ENCODE results near the gene ETNK2. TPM values are rescaled to one million over a fixed set of nuclear protein-coding genes. Genes with fewer than 3 reads are reported as not detected.

Gene ETNK2
- total and polyA plus RNA-seq, 2 donors from 2014 or later = 33.3 to 166 TPM

DNA sequence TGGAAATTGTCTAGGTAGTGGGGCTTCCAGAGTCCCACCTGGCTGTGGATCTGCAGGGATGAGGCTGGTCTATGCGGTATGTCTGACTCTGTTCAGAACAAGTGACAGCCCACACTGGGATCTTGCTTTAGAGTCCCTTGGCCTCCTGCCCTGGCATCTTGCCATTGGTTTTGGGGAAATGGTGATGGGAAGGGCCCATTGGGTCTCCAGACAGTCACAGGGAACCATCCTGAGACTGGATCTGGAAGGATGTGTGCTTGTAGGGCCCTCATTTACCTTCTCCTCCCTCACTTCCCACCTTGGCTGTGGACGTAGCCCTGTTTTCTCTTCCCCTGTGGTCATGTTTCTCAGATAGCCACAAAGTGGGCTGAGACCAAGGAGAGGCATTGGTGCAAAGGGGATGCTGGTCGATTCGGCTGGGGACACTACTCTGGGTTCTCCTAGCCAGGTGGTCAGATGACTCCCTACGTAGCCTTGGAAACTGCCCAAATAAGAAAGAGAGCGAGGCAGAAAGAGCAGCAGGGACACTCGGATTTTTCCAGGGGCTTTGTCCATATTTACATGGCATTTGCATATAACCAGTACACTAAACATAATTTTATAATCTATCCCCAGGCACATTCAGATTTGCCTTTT is 63.8 kb downstream of the ETNK2 start:
- intact Hi-C loops (cut with DNase I) = no loop called here
- Histone ChIP-seq H3K27me3 (ENCODE audit: control insufficient read depth, insufficient read depth, low read length) (no peaks in the 10 kb centered on the region), H3K9me3 (ENCODE audit: control insufficient read depth in 2 of 3, insufficient read depth in 1 of 3, low read length in 3 of 3) (no peaks in the 10 kb centered on the region), H3K9ac (ENCODE audit: low read length in 3 of 3) (peak overlapping the region in 1 of 3 donors; percentile 78), H3K36me3 (ENCODE audit: control insufficient read depth in 2 of 3, insufficient read depth in 3 of 3, low read length in 3 of 3) (no peaks in the 10 kb centered on the region), H3K4me3 (ENCODE audit: low read length in 3 of 3) (peak overlapping the region in 2 of 3 donors; percentile 20 to 27), H3K27ac (ENCODE audit: low read depth in 2 of 2, low read length in 2 of 2) (peak overlapping the region; percentile 38 to 71), H3K4me1 (ENCODE audit: control insufficient read depth in 2 of 3, insufficient read depth in 2 of 3, low read depth in 1 of 3, low read length in 3 of 3) (peaks cover 8 to 75% (median 72%) of the 10 kb centered on the region in 3 donors)
- FAIRE-seq (no peak), DNase-seq (no peak)
- TF ChIP-seq, protein P1, sequence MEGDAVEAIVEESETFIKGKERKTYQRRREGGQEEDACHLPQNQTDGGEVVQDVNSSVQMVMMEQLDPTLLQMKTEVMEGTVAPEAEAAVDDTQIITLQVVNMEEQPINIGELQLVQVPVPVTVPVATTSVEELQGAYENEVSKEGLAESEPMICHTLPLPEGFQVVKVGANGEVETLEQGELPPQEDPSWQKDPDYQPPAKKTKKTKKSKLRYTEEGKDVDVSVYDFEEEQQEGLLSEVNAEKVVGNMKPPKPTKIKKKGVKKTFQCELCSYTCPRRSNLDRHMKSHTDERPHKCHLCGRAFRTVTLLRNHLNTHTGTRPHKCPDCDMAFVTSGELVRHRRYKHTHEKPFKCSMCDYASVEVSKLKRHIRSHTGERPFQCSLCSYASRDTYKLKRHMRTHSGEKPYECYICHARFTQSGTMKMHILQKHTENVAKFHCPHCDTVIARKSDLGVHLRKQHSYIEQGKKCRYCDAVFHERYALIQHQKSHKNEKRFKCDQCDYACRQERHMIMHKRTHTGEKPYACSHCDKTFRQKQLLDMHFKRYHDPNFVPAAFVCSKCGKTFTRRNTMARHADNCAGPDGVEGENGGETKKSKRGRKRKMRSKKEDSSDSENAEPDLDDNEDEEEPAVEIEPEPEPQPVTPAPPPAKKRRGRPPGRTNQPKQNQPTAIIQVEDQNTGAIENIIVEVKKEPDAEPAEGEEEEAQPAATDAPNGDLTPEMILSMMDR (IDR thresholded peaks at IDR 0.05; ENCODE audit: borderline replicate concordance, extremely low read depth, insufficient read depth) = no peak

DNA sequence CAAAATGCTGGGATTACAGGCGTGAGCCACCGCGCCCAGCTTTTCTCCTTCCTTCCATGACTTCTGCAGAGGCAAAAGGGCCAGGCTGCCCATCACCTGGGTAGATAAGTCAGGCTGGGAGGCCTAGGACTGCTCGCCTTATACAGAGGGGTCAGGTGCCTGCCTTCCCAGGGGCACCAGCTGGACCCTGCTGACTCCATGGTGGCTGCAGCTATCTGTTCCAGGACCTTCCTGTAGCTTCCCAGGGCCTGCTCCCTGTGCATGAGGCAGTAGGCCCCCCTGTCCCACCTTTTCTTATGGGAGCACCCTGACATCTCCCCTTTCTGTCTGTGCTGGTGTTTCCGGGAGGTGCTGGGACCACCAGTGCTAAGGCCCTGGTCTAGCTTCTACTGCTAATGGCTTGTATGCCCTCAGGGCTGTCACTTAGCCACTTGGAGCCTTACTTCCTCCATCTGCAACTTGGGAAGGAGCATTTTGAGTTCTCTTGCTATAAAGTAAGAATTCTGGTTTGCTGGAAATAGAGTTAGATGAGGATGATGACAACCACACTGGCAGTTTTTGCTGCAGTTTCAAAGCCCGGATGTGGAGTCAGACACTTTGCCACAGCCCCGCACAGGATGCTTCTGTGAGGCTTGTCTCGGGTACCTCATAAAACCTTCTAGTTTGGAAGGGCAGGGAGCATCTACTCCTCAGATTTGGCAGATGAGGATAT is 64.5 kb downstream of the ETNK2 start:
- Histone ChIP-seq H3K4me1 (ENCODE audit: control insufficient read depth in 2 of 3, insufficient read depth in 2 of 3, low read depth in 1 of 3, low read length in 3 of 3) (peaks cover 8 to 75% (median 72%) of the 10 kb centered on the region in 3 donors), H3K9ac (ENCODE audit: low read length in 3 of 3) (peak overlapping the region in 1 of 3 donors; percentile 78), H3K9me3 (ENCODE audit: control insufficient read depth in 2 of 3, insufficient read depth in 1 of 3, low read length in 3 of 3) (no peaks in the 10 kb centered on the region), H3K27me3 (ENCODE audit: control insufficient read depth, insufficient read depth, low read length) (no peaks in the 10 kb centered on the region), H3K4me3 (ENCODE audit: low read length in 3 of 3) (peak overlapping the region in 1 of 3 donors; percentile 27), H3K36me3 (ENCODE audit: control insufficient read depth in 2 of 3, insufficient read depth in 3 of 3, low read length in 3 of 3) (no peaks in the 10 kb centered on the region), H3K27ac (ENCODE audit: low read depth in 2 of 2, low read length in 2 of 2) (peak overlapping the region; percentile 38 to 71)
- TF ChIP-seq, protein P1 (IDR thresholded peaks at IDR 0.05; ENCODE audit: borderline replicate concordance, extremely low read depth, insufficient read depth) = no peak
- FAIRE-seq (no peak), DNase-seq (no peak)
- intact Hi-C loops (cut with DNase I) = no loop called here

DNA sequence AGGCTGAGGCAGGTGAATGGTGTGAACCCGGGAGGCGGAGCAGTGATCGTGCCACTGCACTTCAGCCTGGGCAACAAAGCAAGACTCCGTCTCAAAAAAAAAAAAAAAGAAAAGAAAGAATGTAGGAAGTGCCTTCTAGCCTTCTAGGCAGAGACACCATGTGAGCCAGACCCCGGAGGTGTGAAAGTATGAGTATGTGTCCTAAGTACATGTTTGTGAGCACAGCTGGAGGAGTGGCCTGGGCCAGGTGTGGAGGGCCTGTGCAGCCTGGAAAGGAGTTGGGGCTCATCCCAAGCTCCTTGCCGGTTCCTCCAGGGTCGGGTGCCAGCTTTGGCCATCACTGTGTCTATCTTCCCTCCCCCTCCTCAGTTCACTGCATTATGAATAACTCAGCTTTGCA is 66.0 kb downstream of the ETNK2 start:
- Histone ChIP-seq H3K36me3 (ENCODE audit: control insufficient read depth in 2 of 3, insufficient read depth in 3 of 3, low read length in 3 of 3) (no peaks in the 10 kb centered on the region), H3K27me3 (ENCODE audit: control insufficient read depth, insufficient read depth, low read length) (no peaks in the 10 kb centered on the region), H3K27ac (ENCODE audit: low read depth in 2 of 2, low read length in 2 of 2) (peak overlapping the region in 1 of 2 donors; percentile 16), H3K4me1 (ENCODE audit: control insufficient read depth in 2 of 3, insufficient read depth in 2 of 3, low read depth in 1 of 3, low read length in 3 of 3) (peaks cover 8 to 75% (median 71%) of the 10 kb centered on the region in 3 donors), H3K4me3 (ENCODE audit: low read length in 3 of 3) (no peak overlapping the region), H3K9ac (ENCODE audit: low read length in 3 of 3) (no peak overlapping the region), H3K9me3 (ENCODE audit: control insufficient read depth in 2 of 3, insufficient read depth in 1 of 3, low read length in 3 of 3) (no peaks in the 10 kb centered on the region)
- DNase-seq (no peak), FAIRE-seq (no peak)
- TF ChIP-seq, protein P1 (IDR thresholded peaks at IDR 0.05; ENCODE audit: borderline replicate concordance, extremely low read depth, insufficient read depth) = no peak
- intact Hi-C loops (cut with DNase I) = no loop called here
